Measurements from ENCODE around the gene PUS7L.
"Not testable (repeated sequence)": the region's sequence is repeated elsewhere in the genome, so short reads cannot be mapped to it uniquely, and the experiment has no call there.

The PUS7L gene

GRCh38 chr12:43749016-43749415, 9.6 kb downstream of the PUS7L start:
- no peak for DNase-seq

DNA sequence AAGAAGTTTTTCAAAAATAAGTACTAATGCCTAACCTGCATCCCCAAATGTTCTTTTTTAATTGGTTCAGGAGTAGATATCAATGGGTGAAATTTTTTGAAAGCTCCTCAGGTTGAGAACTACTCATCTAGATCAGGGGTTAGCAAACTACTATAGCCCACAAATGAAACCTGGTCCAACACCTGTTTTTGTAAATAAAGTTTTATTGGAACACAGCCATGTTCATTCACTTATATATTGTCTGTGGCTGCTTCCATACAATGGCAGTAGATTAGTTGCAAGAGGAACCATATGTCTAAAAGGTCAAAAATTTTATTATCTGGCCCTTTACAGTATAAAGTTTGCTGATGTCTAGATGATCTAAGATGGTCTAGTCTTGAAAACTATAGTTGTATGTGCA, 13.8 kb downstream of the PUS7L start:
- no peak for DNase-seq

GRCh38 chr12:43742106-43742505, 16.5 kb downstream of the PUS7L start:
- peak; percentile 90 for DNase-seq

DNA sequence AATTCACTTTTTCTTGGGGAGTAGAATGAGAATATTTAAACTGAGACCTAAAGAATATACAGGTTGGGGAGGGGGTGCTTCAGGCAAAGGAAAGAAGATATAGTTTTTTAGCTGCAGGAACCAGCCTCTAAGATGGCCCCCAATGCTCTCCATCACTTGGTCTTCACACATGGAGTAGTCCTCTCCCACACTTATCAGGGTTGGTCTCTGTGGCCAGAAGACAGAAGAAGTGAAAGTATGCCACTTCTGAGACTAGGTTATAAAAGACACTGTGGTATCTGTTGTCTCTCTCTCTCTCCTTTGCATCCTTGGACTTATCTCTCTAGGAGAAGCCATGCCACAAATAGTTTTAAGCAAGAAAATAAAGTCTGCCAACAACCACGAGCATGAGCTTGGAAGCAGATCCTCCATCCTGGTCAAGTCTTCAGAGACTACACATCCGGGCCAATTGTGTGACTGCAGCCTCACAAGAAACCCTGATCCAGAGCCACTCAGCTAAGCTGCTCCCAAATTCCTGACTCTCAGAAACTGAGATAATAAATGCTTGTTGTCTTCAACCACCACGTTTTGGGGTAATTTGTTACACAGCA, 18.0 kb downstream of the PUS7L start:
- peak; percentile 52 for DNase-seq

GRCh38 chr12:43737646-43738045, 20.9 kb downstream of the PUS7L start:
- DNase-seq: peak; percentile 85

- DNase-seq: peak; percentile 18
Measured at GRCh38 chr12:43736927-43737440, 21.6 kb downstream of the PUS7L start.

DNA sequence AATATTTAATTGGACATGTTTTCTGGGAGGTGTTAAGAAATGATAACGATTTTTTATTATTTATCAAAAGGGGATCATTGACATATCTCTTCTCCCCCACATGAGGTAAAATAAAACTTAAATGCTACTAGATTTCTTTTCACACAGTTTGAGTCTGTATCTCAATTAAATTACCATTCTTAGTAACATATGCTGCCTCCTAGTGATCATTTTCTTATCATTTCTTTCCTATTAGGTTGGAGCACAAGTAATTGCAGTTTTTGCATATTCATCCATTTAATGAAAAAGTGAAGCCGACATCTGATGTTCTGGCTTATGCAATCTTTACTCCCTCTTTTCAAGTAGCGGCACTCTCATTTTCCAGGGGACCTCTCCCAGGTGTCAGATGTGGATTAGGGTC, 24.9 kb downstream of the PUS7L start:
- DNase-seq: no peak

DNA sequence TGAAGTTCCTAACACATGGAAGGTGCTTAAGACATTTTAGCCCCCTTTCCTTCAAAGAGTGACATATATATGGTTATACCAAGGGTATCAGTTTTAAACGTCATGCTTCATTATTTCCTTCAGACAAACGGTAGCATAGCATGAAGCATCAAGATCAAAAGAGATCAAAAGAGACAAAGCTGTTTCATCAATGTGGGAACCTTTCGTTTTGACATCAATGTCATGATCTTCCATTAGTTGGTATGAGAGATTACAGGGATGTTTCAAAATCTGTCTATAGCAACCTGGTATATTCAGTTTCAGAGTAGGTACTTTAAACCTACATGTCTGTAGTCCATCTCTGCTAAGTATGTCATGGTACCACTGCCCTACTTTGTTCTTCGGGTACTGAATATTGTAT, 28.3 kb downstream of the PUS7L start:
- DNase-seq: no peak

- DNase-seq: no peak
Measured at GRCh38 chr12:43728698-43729097, 29.9 kb downstream of the PUS7L start.

GRCh38 chr12:43728117-43728516, 30.5 kb downstream of the PUS7L start:
- no peak for DNase-seq

DNA sequence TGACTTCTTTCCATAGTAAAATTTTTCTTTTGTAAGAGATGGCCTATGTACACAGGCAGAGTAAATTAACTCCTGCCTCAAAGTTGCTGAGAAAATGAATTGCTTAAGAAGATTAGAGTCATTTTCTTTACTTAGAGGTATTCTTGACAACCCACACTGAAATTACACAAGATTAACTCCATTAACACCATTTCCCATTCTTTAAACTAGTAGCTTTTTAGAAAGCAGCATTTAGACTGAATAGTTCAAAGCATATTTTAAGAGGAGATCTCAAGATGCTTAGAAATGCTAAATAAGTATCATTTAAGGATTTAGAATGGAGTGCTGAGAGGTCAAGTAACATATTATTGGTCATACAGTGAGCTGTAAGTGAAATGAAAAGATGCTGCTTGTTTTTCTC, 35.5 kb downstream of the PUS7L start:
- DNase-seq: no peak

DNA sequence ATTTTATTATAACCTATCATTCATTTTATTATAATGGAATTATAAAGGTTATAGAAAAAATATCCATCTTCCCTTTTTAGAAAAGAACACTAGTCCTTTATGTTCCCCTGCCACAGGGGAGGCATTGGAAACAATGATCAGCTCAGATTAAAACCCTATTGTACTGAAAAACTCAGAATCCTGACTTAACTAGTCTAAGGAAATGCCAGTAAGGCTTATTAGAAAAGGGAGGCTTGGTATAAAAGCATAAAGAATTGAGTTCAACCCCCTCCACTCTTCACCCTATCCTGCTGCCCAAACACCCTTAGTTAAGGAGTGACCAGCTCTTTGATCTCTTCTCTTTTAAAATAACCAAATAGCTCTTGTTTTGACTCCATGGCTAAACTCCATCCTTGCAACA, 36.0 kb downstream of the PUS7L start:
- DNase-seq: no peak

DNA sequence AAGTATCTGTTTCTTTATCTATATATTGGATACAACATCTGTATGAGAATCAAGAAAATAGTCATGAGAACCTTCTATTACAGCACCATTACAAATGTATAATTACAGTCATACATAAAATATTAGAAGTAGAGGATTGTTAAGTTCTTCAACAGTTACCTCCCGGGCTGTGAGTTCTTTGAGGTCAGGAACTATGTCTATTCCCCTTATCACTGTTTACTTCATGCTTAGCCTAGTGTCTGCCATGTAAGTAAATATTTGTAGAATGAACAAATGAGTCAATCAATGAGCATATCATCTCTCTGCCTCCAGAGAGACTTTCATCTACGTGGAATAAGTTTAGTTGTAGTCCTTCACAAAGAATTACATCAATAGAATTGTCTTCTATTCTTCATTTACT, 47.2 kb downstream of the PUS7L start:
- no peak for DNase-seq

DNA sequence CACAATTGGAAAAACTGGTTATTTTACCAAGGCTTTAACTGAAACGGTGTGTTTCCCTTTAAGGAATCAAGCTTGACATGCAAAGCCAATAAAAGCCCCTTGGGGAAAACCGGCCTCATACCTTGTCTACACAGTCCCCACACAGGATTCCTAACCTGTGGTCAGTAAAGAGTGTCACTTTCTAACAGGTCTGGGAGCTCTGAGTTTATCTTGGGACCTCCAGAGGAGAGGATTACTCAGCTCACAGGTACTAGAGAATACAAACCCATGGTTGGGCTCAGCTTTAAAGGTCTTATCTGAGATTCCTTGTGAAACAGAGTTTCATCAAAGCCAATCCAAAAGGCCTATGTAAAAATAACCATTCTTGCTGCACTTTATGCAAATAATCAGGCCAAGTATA, 54.8 kb downstream of the PUS7L start:
- not testable (repeated sequence) for DNase-seq

- DNase-seq: not testable (repeated sequence)
Measured at GRCh38 chr12:43701194-43701593, 57.4 kb downstream of the PUS7L start.

- no peak for DNase-seq
Measured at GRCh38 chr12:43696154-43696553, 62.4 kb downstream of the PUS7L start.

DNA sequence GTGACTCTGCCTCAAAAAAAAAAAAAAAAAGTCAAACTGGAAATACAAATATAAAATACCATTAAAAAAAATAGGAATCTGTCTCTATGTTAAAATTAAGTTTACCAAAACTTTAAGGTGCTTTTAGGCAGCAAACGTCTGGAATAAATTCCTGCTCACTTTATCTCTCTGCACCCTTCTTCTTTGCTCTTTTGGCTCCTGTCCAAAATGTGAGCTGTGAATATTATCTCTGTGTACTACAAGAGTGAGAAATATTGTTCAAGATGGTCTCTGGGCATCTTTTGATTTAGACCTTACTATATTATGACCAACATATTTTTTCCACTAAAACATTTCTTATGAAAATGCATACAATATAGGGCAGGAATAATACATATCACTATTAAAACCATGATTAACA, 63.7 kb downstream of the PUS7L start:
- no peak for DNase-seq

GRCh38 chr12:43692064-43692463, 66.5 kb downstream of the PUS7L start:
- DNase-seq: peak; percentile 52

GRCh38 chr12:43685491-43685890, 73.1 kb downstream of the PUS7L start:
- DNase-seq: not testable (repeated sequence)

DNA sequence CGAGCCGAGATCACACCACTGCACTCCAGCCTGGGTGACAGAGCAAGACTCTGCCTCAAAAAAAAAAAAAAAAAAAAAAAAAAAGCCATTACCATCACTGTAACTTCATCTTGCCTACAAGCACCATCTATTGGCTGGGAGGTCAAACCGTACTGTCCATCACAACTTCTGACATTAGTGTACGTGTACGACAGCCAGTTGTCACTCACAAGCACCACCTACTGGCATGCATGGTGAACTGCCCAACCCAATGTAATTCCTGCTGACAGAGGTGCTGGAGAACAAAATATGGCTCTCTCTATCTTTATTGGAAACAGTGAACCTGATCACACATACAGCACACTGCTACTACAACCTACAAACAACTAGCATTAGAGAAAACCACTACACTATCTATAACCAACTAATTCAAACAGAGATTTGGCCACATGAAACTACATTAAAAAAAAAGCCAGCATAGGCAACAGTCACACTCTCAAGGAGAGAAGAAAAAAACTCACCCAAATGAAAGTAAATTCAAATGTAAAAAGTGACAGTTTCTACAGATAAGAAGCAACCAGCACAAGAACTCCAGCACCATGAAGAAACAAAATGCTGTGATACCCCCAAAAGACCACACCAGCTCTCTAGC, 82.3 kb downstream of the PUS7L start:
- DNase-seq: peak; percentile 9

- peak; percentile 21 for DNase-seq
Measured at GRCh38 chr12:43675048-43675904, 83.3 kb downstream of the PUS7L start.

DNA sequence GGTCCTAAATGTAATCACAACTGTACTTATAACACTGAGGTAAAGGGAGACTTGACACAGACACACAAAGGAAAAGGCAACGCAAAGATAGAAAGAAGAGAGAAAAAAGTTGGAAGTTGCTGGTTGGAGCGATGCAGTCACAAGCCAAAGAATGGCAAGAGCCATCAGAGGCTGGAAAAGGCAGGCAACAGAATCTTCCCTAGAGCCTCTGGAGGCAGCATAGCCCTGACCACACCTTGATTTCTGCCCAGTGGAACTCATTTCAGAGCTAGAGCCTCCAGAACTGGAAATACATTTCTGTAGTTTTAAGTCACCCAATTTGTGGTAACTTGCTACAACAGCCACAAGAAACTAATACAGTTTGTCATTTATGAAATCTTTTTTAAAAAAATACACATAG, 89.2 kb downstream of the PUS7L start:
- no peak for DNase-seq
